Measurements from ENCODE around the gene ARHGAP1. TPM values are rescaled to one million over a fixed set of nuclear protein-coding genes. Genes with fewer than 3 reads are reported as not detected.
A peak's percentile ranks its signal among the peaks of the same experiment; 100 is the strongest.

ARHGAP1 gene
- 100 to 1,000 TPM in 1 of 2 donors, 10 to 100 TPM in 1; 88.1 to 117 TPM for total RNA-seq

- Histone ChIP-seq H3K27ac (peak within 1 kb of the TSS; percentile 94 to 96), H3K4me1 (peaks cover 0 to 65% of the 10 kb centered on the region in 2 donors), H3K27me3 (no peaks in the 10 kb centered on the region), H3K36me3 (peaks cover 39% of the 10 kb centered on the region), H3K9me3 (no peaks in the 10 kb centered on the region), H3K4me3 (peak within 1 kb of the TSS; percentile 79 to 93)
- TF ChIP-seq CTCF (IDR thresholded peaks at IDR 0.05) = no peak
- peak; percentile 99 for DNase-seq (ENCODE audit: low spot score)
Measured at GRCh38 chr11:46700241-46701077, at the start of gene ARHGAP1, which contains the start of gene ZNF408. Gene ARHGAP1, minus strand, starts transcription at chr11:46700619. Its CDS starts 4,512 bp downstream, at chr11:46696107. Gene ZNF408, plus strand, starts transcription at chr11:46701031. Its CDS starts 17 bp downstream, at chr11:46701048.

GRCh38 chr11:46747150-46747549 lies 46.7 kb upstream of the ARHGAP1 start:
- Histone ChIP-seq H3K4me1 (no peaks in the 10 kb centered on the region), H3K36me3 (peaks cover 91% of the 10 kb centered on the region), H3K4me3 (no peak overlapping the region), H3K27ac (no peak overlapping the region), H3K27me3 (no peaks in the 10 kb centered on the region), H3K9me3 (no peaks in the 10 kb centered on the region)
- no peak for DNase-seq (ENCODE audit: low spot score)
- no peak for TF ChIP-seq CTCF (IDR thresholded peaks at IDR 0.05)

GRCh38 chr11:46745995-46746394 lies 45.6 kb upstream of the ARHGAP1 start:
- Histone ChIP-seq H3K36me3 (peaks cover 82% of the 10 kb centered on the region), H3K27me3 (no peaks in the 10 kb centered on the region), H3K4me3 (no peak overlapping the region), H3K9me3 (no peaks in the 10 kb centered on the region), H3K27ac (no peak overlapping the region), H3K4me1 (no peaks in the 10 kb centered on the region)
- no peak for DNase-seq (ENCODE audit: low spot score)
- TF ChIP-seq CTCF (IDR thresholded peaks at IDR 0.05) = no peak

- H3K27ac ChIP-seq = no peak overlapping the region
- H3K36me3 ChIP-seq = peaks cover 75% of the 10 kb centered on the region
- no peak for DNase-seq (ENCODE audit: low spot score)
- no peaks in the 10 kb centered on the region for H3K4me1 ChIP-seq
- H3K27me3 ChIP-seq = no peaks in the 10 kb centered on the region
- no peak overlapping the region for H3K4me3 ChIP-seq
- H3K9me3 ChIP-seq = no peaks in the 10 kb centered on the region
- TF ChIP-seq CTCF (IDR thresholded peaks at IDR 0.05) = no peak
Measured at GRCh38 chr11:46745328-46745727, 44.9 kb upstream of the ARHGAP1 start.

- no peak overlapping the region for H3K4me3 ChIP-seq
- peaks cover 60% of the 10 kb centered on the region for H3K36me3 ChIP-seq
- H3K4me1 ChIP-seq = no peaks in the 10 kb centered on the region
- no peaks in the 10 kb centered on the region for H3K9me3 ChIP-seq
- no peak for DNase-seq (ENCODE audit: low spot score)
- H3K27ac ChIP-seq = no peak overlapping the region
- no peaks in the 10 kb centered on the region for H3K27me3 ChIP-seq
- TF ChIP-seq CTCF (IDR thresholded peaks at IDR 0.05) = no peak
Measured at GRCh38 chr11:46743693-46744339, 43.4 kb upstream of the ARHGAP1 start.

All from right atrium auricular region (tissue), 2 donors.